Skeletal muscle tissue (tissue), 4 donors: ENCODE data around the gene WFDC5. TPM values are rescaled to one million over a fixed set of nuclear protein-coding genes. Genes with fewer than 3 reads are reported as not detected.

Experiments
- H3K27ac ChIP-seq: one replicate; pipeline ENCODE4 v1.7.0; 2013; ENCODE audit warnings: mild to moderate bottlenecking, low read depth, low read length, inconsistent platforms
- H3K27me3 ChIP-seq, 3 donors: one replicate each; pipeline ENCODE4 v1.7.0; 2013; ENCODE audit warnings: low read length in 3 of 3; ENCODE audit not compliant: control insufficient read depth in 3 of 3, insufficient read depth in 3 of 3
- H3K36me3 ChIP-seq, 3 donors: one replicate each; pipeline ENCODE4 v1.7.0; 2013; ENCODE audit warnings: low read length in 3 of 3; ENCODE audit not compliant: control insufficient read depth in 3 of 3, insufficient read depth in 3 of 3
- H3K4me1 ChIP-seq, 3 donors: one replicate each; pipeline ENCODE4 v1.7.0; 2013; ENCODE audit warnings: low read length in 3 of 3, mild to moderate bottlenecking in 3 of 3; ENCODE audit not compliant: control insufficient read depth in 3 of 3, insufficient read depth in 3 of 3
- H3K4me3 ChIP-seq, 3 donors: one replicate each; pipeline ENCODE4 v1.7.0; 2013; ENCODE audit warnings: low read length in 3 of 3
- H3K9ac ChIP-seq, 3 donors: one replicate each; pipeline ENCODE4 v1.7.0; 2013; ENCODE audit warnings: low read length in 3 of 3, mild to moderate bottlenecking in 3 of 3, moderate library complexity in 2 of 3, low read depth in 1 of 3
- H3K9me3 ChIP-seq, 3 donors: one replicate each; pipeline ENCODE4 v1.7.0; 2013; ENCODE audit warnings: low read length in 3 of 3; ENCODE audit not compliant: control insufficient read depth in 3 of 3
- total RNA-seq: library from RNA; depleted of rRNA; stranded (reverse); fragments of >200 nt; gene quantifications from one replicate; pipeline ENCODE4 v1.2.3, GENCODE V29; 2014
- donor health status: Osteomylitis.

WFDC5 gene
- total RNA-seq, 1 donor from 2014 or later = not detected

DNA sequence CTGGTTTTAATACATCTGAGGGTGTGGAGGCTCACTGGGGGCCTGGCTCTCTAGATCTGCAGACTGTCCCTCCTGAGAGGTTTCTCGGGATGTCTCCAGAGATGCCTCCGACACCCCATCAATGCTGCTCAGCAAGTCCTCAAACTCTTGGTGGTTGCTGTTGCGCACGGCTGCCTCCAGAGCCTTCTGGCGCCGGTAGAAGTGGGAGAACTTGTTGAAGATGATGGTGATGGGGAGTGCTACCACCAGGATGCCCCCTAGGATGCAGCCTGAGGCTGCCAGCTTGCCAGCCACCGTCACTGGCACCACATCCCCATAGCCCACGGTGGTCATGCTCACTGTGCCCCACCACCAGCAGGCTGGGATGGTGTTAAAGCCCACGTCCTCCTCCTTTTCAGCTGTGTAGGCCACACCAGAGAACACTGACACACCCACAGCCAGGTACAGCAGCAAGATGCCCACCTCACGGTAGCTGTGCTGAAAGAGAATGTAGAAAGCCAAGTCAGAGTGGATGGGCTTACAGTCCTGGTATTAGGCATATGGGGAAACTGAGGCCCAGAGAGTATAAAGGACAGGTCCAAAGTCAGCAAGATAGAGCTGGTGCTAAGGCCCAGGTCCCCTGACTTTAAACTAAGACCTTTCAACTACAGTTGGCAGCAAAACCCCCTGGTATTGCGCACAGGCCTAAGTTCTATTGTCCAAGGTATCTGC lies 20.0 kb downstream of the WFDC5 start:
- Histone ChIP-seq H3K27ac (no peak overlapping the region), H3K4me3 (no peak overlapping the region), H3K9me3 (no peaks in the 10 kb centered on the region), H3K27me3 (peaks cover 40 to 46% (median 42%) of the 10 kb centered on the region in 3 donors), H3K36me3 (no peaks in the 10 kb centered on the region), H3K4me1 (peaks cover 3 to 12% (median 4%) of the 10 kb centered on the region in 3 donors), H3K9ac (no peak overlapping the region)

DNA sequence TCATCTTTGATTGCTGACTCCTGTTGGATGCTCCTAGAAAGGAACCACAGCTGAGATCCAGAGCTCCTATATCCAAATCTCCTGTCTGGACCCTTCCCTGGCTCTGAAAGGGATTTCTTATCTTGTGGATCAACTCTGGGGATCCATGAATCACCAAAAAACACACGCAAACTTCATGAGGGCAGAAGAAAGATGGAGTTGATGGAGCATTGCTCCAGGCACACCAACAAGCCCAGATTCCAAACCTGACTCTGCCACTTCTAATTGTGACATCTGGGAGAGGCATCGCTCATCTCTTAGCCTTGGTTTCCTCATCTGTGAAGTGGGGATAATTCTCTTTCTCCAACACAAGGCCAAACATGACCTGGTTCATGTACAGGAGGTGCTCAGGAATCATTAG lies 20.8 kb downstream of the WFDC5 start:
- Histone ChIP-seq H3K9ac (no peak overlapping the region), H3K36me3 (no peaks in the 10 kb centered on the region), H3K4me3 (no peak overlapping the region), H3K9me3 (no peaks in the 10 kb centered on the region), H3K27ac (no peak overlapping the region), H3K4me1 (peaks cover 3 to 12% (median 4%) of the 10 kb centered on the region in 3 donors), H3K27me3 (peaks cover 33 to 38% (median 33%) of the 10 kb centered on the region in 3 donors)

DNA sequence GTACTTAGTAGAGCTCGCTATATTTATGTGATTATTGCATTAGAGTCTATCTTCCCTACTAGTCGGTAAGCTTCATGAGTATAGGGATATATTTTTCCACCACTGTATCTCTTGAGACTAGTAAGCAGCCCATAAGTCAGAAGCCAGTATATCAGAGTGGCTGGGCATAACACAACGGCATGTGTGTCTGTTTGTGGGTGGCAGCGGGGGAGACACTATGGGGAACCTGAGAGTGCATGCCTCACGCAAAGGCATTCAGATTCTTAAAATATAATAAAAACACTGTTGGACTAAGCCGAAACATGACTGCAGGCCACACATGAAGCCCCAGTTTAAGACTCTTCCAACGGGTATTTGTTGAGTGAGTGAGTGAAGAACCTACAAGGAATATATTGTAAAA lies 22.1 kb downstream of the WFDC5 start:
- Histone ChIP-seq H3K9me3 (no peaks in the 10 kb centered on the region), H3K4me3 (no peak overlapping the region), H3K4me1 (peaks cover 0 to 6% (median 0%) of the 10 kb centered on the region in 3 donors), H3K9ac (no peak overlapping the region), H3K27ac (no peak overlapping the region), H3K27me3 (peaks cover 20 to 25% (median 20%) of the 10 kb centered on the region in 3 donors), H3K36me3 (no peaks in the 10 kb centered on the region)

DNA sequence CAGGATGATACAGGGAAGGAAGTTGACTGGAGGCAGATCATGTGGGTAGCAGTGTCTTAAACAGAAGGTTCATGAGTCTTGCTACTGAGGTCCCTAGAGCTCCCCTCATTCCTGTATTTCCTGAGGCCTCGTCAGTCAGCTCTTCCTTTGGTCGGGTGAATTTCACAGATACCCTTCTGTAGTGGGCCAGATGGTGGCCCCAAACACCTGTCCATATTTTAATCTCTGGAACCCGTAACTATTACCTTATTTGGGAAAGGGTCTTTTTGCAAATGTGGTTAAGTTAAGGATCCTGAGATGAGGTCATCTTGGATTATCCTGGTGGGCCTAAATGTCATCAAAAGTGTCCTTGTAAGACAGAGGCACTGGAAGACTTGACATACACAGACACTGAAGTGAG lies 23.6 kb downstream of the WFDC5 start:
- Histone ChIP-seq H3K27me3 (peaks cover 5 to 10% (median 6%) of the 10 kb centered on the region in 3 donors), H3K36me3 (no peaks in the 10 kb centered on the region), H3K9ac (no peak overlapping the region), H3K27ac (no peak overlapping the region), H3K4me3 (no peak overlapping the region), H3K4me1 (peaks cover 0 to 2% (median 0%) of the 10 kb centered on the region in 3 donors), H3K9me3 (no peaks in the 10 kb centered on the region)

DNA sequence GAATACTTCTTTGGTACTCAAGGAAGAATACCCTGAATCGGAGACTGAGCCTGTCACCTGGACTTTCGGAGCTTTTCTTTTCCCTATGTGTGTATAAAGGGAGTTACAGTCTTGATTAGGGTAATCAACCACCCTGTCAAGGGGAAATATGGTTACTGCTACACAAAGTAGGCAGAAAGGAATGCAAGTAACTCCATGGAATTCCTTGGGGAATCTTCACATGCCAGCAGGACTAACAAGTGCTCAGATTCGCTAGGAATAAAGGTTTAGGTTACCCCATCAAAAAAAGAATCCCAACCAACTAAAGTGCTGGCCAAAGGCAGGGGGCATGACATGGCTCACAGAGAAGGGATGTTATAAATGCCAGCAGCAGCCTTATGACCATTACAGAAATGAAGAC lies 24.5 kb downstream of the WFDC5 start:
- Histone ChIP-seq H3K27me3 (peaks cover 0 to 4% (median 0%) of the 10 kb centered on the region in 3 donors), H3K9me3 (no peaks in the 10 kb centered on the region), H3K27ac (no peak overlapping the region), H3K4me1 (peaks cover 0 to 2% (median 0%) of the 10 kb centered on the region in 3 donors), H3K9ac (no peak overlapping the region), H3K4me3 (no peak overlapping the region), H3K36me3 (no peaks in the 10 kb centered on the region)

DNA sequence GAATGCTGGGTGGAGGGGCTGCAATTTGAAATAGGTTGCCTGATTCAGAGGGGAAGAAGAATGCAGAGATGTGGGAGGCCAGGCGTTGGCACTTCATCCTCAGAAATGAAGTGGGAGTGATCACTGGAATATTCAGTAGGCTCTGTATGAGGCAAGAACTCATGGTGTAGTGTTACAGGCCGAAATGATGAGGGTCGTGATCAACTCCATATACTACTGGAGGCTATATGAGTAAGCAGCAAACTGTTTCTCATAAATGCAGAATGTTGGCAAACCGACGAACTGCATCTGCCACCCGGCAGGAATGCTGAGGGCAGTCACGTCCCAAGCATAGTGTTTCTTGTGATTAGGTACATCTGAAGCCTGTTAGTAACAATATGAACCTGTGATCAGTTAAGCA lies 26.7 kb downstream of the WFDC5 start:
- Histone ChIP-seq H3K36me3 (no peaks in the 10 kb centered on the region), H3K4me3 (no peak overlapping the region), H3K9ac (no peak overlapping the region), H3K9me3 (no peaks in the 10 kb centered on the region), H3K4me1 (peaks cover 0 to 2% (median 0%) of the 10 kb centered on the region in 3 donors), H3K27ac (no peak overlapping the region), H3K27me3 (no peaks in the 10 kb centered on the region)

DNA sequence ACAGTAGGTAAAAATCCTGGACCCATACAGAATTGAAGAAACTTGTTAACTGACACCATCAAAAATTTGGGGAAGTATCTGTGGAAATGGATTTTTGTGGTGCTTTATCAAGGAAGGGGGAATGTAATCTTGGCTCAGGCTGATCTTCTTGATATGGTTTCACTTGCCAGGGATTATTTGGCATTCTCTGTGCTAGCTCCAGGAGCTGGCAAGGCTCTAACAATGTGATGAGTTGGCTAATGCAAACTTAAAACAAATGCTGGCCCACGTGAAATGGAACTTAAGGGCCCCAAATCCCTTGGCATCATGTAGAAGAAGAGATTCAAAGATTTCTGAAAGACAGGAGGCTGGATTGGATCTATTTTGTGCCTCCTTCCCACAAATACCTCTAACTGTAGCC lies 27.2 kb downstream of the WFDC5 start:
- Histone ChIP-seq H3K9ac (no peak overlapping the region), H3K4me3 (no peak overlapping the region), H3K27me3 (no peaks in the 10 kb centered on the region), H3K27ac (no peak overlapping the region), H3K36me3 (no peaks in the 10 kb centered on the region), H3K9me3 (peaks cover 0 to 2% (median 0%) of the 10 kb centered on the region in 3 donors), H3K4me1 (peaks cover 0 to 2% (median 0%) of the 10 kb centered on the region in 3 donors)

DNA sequence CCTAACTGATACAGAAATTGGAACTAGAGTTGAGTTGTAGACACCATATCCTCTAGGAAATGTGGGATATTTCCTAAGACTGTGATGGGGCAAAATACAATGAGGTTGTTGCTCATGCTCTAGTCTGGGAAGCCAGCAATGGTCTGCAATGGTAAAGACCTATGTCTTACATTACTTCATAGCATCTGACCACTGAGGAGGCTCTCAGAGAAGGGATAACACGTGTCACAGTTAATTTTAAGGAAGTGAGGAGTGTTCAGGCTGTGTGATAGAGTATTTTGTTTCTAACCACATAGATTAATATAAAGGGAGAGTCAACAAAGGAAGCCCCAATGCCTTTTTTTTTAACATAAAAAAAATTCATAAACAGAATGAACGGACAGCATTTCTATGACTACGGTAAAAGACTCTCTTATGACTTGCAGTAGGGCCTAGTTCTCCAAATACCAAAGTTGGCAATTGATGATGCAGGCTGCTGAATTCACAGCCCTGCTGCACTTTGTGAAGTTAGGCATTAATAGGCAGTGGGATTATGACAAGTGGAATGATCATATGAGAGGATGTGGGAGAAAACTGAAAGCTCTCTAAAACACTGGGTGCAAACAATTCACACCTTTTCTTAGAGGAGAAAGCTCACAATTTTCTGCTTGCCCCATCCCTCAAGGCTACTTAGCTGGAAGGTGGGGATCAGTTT lies 27.7 kb downstream of the WFDC5 start:
- Histone ChIP-seq H3K27me3 (no peaks in the 10 kb centered on the region), H3K9me3 (peaks cover 0 to 2% (median 0%) of the 10 kb centered on the region in 3 donors), H3K27ac (no peak overlapping the region), H3K9ac (no peak overlapping the region), H3K4me3 (no peak overlapping the region), H3K4me1 (peaks cover 0 to 2% (median 0%) of the 10 kb centered on the region in 3 donors), H3K36me3 (no peaks in the 10 kb centered on the region)

DNA sequence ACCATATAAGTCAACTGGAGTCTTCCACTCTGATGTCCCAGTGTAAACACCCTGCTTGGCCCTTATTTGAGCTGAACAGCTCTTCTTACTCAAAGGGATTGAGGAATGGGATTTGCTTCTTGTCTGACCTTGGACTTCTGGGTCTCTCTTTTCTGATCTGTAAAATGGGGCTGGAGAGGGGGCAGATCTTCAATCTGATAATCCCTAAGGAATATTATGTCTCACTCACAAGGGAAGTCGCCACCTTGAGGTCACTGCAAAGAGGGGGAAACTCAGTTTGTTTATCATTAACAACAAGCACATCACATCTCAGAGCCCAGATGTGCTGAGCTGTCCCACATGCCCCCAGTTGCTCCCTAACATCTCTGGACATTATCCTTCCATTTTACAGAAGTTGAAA lies 29.1 kb downstream of the WFDC5 start:
- no peaks in the 10 kb centered on the region for H3K27me3 ChIP-seq
- no peak overlapping the region for H3K27ac ChIP-seq
- H3K4me3 ChIP-seq = no peak overlapping the region
- peaks cover 0 to 2% (median 0%) of the 10 kb centered on the region in 3 donors for H3K9me3 ChIP-seq
- peaks cover 0 to 2% (median 0%) of the 10 kb centered on the region in 3 donors for H3K4me1 ChIP-seq
- H3K36me3 ChIP-seq = peaks cover 0 to 1% (median 0%) of the 10 kb centered on the region in 3 donors
- H3K9ac ChIP-seq = no peak overlapping the region

DNA sequence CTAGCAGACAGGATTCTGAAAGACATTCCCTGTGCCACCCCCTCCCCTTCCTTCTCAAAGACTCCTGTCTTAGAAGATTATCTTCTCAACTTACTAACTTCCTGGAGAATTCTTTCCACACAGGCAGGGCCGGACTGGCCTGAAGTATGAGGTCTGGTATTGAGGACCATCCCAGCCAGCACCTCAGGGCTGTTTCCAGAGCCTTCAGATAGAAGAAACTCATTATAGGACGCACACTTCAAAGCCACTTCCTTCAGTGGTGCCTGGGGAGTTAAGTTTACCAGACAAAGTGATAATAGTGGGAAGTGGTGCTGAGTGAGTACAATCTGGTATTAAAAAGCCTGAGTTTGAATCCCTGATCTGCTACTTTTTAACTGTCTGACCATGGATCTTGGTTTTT lies 29.7 kb downstream of the WFDC5 start:
- Histone ChIP-seq H3K4me3 (no peak overlapping the region), H3K9me3 (peaks cover 0 to 2% (median 0%) of the 10 kb centered on the region in 3 donors), H3K27me3 (no peaks in the 10 kb centered on the region), H3K27ac (no peak overlapping the region), H3K9ac (no peak overlapping the region), H3K4me1 (peaks cover 0 to 2% (median 0%) of the 10 kb centered on the region in 3 donors), H3K36me3 (peaks cover 0 to 3% (median 3%) of the 10 kb centered on the region in 3 donors)
